ENCODE measurements around the gene TATDN3. TPM values are rescaled to one million over a fixed set of nuclear protein-coding genes. Genes with fewer than 3 reads are reported as not detected.
"Not testable (repeated sequence)": the region's sequence is repeated elsewhere in the genome, so short reads cannot be mapped to it uniquely, and the experiment has no call there.

TATDN3 gene
- total RNA-seq, 1 donor from 2014 or later, result 12.2 TPM

GRCh38 chr1:212828395-212828794 is 36.7 kb downstream of the TATDN3 start:
- Mint-ChIP-seq H3K36me3 (ENCODE audit: low read depth) (peaks cover 5% of the 10 kb centered on the region), H3K4me3 (ENCODE audit: unreplicated experiment) (no peak overlapping the region), H3K27me3 (ENCODE audit: low read depth) (no peaks in the 10 kb centered on the region), H3K9me3 (ENCODE audit: low read depth) (peaks cover 10% of the 10 kb centered on the region), H3K27ac (ENCODE audit: unreplicated experiment) (no peak overlapping the region), H3K4me1 (ENCODE audit: low read depth) (no peaks in the 10 kb centered on the region)
- TF ChIP-seq CTCF (IDR thresholded peaks at IDR 0.05), result no peak
- no peak for DNase-seq (ENCODE audit: low spot score)

- H3K27me3 Mint-ChIP-seq (ENCODE audit: low read depth); H3K4me1 Mint-ChIP-seq (ENCODE audit: low read depth); H3K36me3 Mint-ChIP-seq (ENCODE audit: low read depth); DNase-seq (ENCODE audit: low spot score); H3K27ac Mint-ChIP-seq (ENCODE audit: unreplicated experiment); H3K4me3 Mint-ChIP-seq (ENCODE audit: unreplicated experiment); H3K9me3 Mint-ChIP-seq (ENCODE audit: low read depth): not testable (repeated sequence)
Observed at GRCh38 chr1:212833211-212834207, 41.8 kb downstream of the TATDN3 start.

- no peaks in the 10 kb centered on the region for H3K9me3 Mint-ChIP-seq (ENCODE audit: low read depth)
- no peaks in the 10 kb centered on the region for H3K4me1 Mint-ChIP-seq (ENCODE audit: low read depth)
- TF ChIP-seq CTCF (IDR thresholded peaks at IDR 0.05), result no peak
- H3K36me3 Mint-ChIP-seq (ENCODE audit: low read depth), result no peaks in the 10 kb centered on the region
- H3K27me3 Mint-ChIP-seq (ENCODE audit: low read depth), result no peaks in the 10 kb centered on the region
- H3K27ac Mint-ChIP-seq (ENCODE audit: unreplicated experiment), result no peak overlapping the region
- no peak for DNase-seq (ENCODE audit: low spot score)
- H3K4me3 Mint-ChIP-seq (ENCODE audit: unreplicated experiment), result no peak overlapping the region
Observed at GRCh38 chr1:212838145-212838544, 46.5 kb downstream of the TATDN3 start.

- H3K27ac Mint-ChIP-seq (ENCODE audit: unreplicated experiment); H3K4me1 Mint-ChIP-seq (ENCODE audit: low read depth); H3K4me3 Mint-ChIP-seq (ENCODE audit: unreplicated experiment); H3K9me3 Mint-ChIP-seq (ENCODE audit: low read depth); H3K27me3 Mint-ChIP-seq (ENCODE audit: low read depth); H3K36me3 Mint-ChIP-seq (ENCODE audit: low read depth); DNase-seq (ENCODE audit: low spot score): not testable (repeated sequence)
Observed at GRCh38 chr1:212844521-212844920, 52.8 kb downstream of the TATDN3 start.

GRCh38 chr1:212847549-212847948 is 55.9 kb downstream of the TATDN3 start, which contains the start of gene SPATA45:
Gene SPATA45 (minus strand): TSS chr1:212847649. CDS start chr1:212836149, 11,500 bp downstream.
- peaks cover 1% of the 10 kb centered on the region for H3K36me3 Mint-ChIP-seq (ENCODE audit: low read depth)
- no peaks in the 10 kb centered on the region for H3K9me3 Mint-ChIP-seq (ENCODE audit: low read depth)
- no peak for DNase-seq (ENCODE audit: low spot score)
- H3K4me3 Mint-ChIP-seq (ENCODE audit: unreplicated experiment), result no peak within 1 kb of the TSS
- H3K27me3 Mint-ChIP-seq (ENCODE audit: low read depth), result no peaks in the 10 kb centered on the region
- no peaks in the 10 kb centered on the region for H3K4me1 Mint-ChIP-seq (ENCODE audit: low read depth)
- no peak within 1 kb of the TSS for H3K27ac Mint-ChIP-seq (ENCODE audit: unreplicated experiment)
- no peak for TF ChIP-seq CTCF (IDR thresholded peaks at IDR 0.05)

GRCh38 chr1:212852105-212852688 is 60.5 kb downstream of the TATDN3 start:
- no peak for TF ChIP-seq CTCF (IDR thresholded peaks at IDR 0.05)
- no peak for DNase-seq (ENCODE audit: low spot score)
- Mint-ChIP-seq H3K27me3 (ENCODE audit: low read depth) (no peaks in the 10 kb centered on the region), H3K9me3 (ENCODE audit: low read depth) (no peaks in the 10 kb centered on the region), H3K4me3 (ENCODE audit: unreplicated experiment) (no peak overlapping the region), H3K4me1 (ENCODE audit: low read depth) (no peaks in the 10 kb centered on the region), H3K36me3 (ENCODE audit: low read depth) (peaks cover 1% of the 10 kb centered on the region), H3K27ac (ENCODE audit: unreplicated experiment) (no peak overlapping the region)

All from chondrocyte (in vitro differentiated cells).